Embryonic facial prominence (tissue), 1 donor: ENCODE measurements around the gene VPS37D.
"Not testable (repeated sequence)": the region's sequence is repeated elsewhere in the genome, so short reads cannot be mapped to it uniquely, and the experiment has no call there.

Experiments
- DNase-seq: peaks from one replicate; pipeline ENCODE4 v3.0.0-alpha.2; 2016; ENCODE audit errors: extremely low spot score

VPS37D gene

GRCh38 chr7:73667344-73668102 is at the start of gene VPS37D:
VPS37D (plus strand) TSS chr7:73667831; CDS start chr7:73667959, 128 bp downstream.
- peak; percentile 69 for DNase-seq

- DNase-seq: no peak
Measured at GRCh38 chr7:73618538-73618937, 49.1 kb upstream of the VPS37D start.

- DNase-seq: not testable (repeated sequence)
Measured at GRCh38 chr7:73619394-73619793, 48.2 kb upstream of the VPS37D start.

GRCh38 chr7:73621168-73622063 is 46.2 kb upstream of the VPS37D start:
- no peak for DNase-seq

- no peak for DNase-seq
Measured at GRCh38 chr7:73622527-73622908, 45.1 kb upstream of the VPS37D start.

GRCh38 chr7:73622909-73623797 is 44.5 kb upstream of the VPS37D start:
- no peak for DNase-seq

GRCh38 chr7:73623798-73624668 is 43.6 kb upstream of the VPS37D start, which contains the start of gene MLXIPL:
MLXIPL (minus strand) TSS chr7:73624522; CDS start chr7:73624492, 30 bp downstream.
- DNase-seq: no peak

GRCh38 chr7:73624669-73625001 is 43.0 kb upstream of the VPS37D start:
- no peak for DNase-seq

- no peak for DNase-seq
Measured at GRCh38 chr7:73625276-73625675, 42.4 kb upstream of the VPS37D start.

- no peak for DNase-seq
Measured at GRCh38 chr7:73626814-73627213, 40.8 kb upstream of the VPS37D start.

- DNase-seq: no peak
Measured at GRCh38 chr7:73628504-73628903, 39.1 kb upstream of the VPS37D start.

GRCh38 chr7:73631558-73631957 is 36.1 kb upstream of the VPS37D start:
- DNase-seq: no peak

GRCh38 chr7:73633323-73633722 is 34.3 kb upstream of the VPS37D start:
- DNase-seq: no peak

- DNase-seq: no peak
Measured at GRCh38 chr7:73633844-73634243, 33.8 kb upstream of the VPS37D start.

GRCh38 chr7:73635428-73636200 is 32.0 kb upstream of the VPS37D start:
- no peak for DNase-seq

- no peak for DNase-seq
Measured at GRCh38 chr7:73638911-73639310, 28.7 kb upstream of the VPS37D start.

- no peak for DNase-seq
Measured at GRCh38 chr7:73642834-73643233, 24.8 kb upstream of the VPS37D start.

GRCh38 chr7:73644688-73645286 is 22.8 kb upstream of the VPS37D start:
- no peak for DNase-seq

GRCh38 chr7:73645643-73646174 is 21.9 kb upstream of the VPS37D start:
- no peak for DNase-seq
